HUES48 (cell line): Measurements from ENCODE around the gene DGKI.

Experiments
- H3K27ac ChIP-seq: one replicate; pipeline ENCODE4 v1.7.0; 2013; ENCODE audit warnings: low read depth, low read length, inconsistent platforms
- H3K27me3 ChIP-seq: 2 replicates; pipeline ENCODE4 v1.6.1; 2013; ENCODE audit warnings: mild to moderate bottlenecking, low read length; ENCODE audit not compliant: control insufficient read depth, insufficient read depth
- H3K36me3 ChIP-seq: 2 replicates; pipeline ENCODE4 v1.6.1; 2013; ENCODE audit warnings: low read length; ENCODE audit not compliant: control insufficient read depth, insufficient read depth
- H3K4me1 ChIP-seq: 2 replicates; pipeline ENCODE4 v1.6.1; 2013; ENCODE audit warnings: mild to moderate bottlenecking, low read length; ENCODE audit not compliant: control insufficient read depth, insufficient read depth
- H3K4me3 ChIP-seq: 2 replicates; pipeline ENCODE4 v1.5.1; 2013; ENCODE audit warnings: mild to moderate bottlenecking, low read depth, low read length
- H3K9ac ChIP-seq: 2 replicates; pipeline ENCODE4 v1.6.1; 2013; ENCODE audit warnings: mild to moderate bottlenecking, low read depth, low read length, moderate library complexity
- H3K9me3 ChIP-seq: 2 replicates; pipeline ENCODE4 v1.6.1; 2013; ENCODE audit warnings: low read length; ENCODE audit not compliant: control insufficient read depth, insufficient read depth

DGKI gene

GRCh38 chr7:137882261-137882668 lies 35.5 kb upstream of the DGKI start:
- H3K9ac ChIP-seq: no peak overlapping the region
- peaks cover 48% of the 10 kb centered on the region for H3K36me3 ChIP-seq
- peaks cover 55% of the 10 kb centered on the region for H3K4me1 ChIP-seq
- no peaks in the 10 kb centered on the region for H3K27me3 ChIP-seq
- H3K9me3 ChIP-seq: 0 out of 2 replicates have a peak, but pooled peaks cover 5% of the 10 kb centered on the region
- H3K27ac ChIP-seq: peak overlapping the region; percentile 36
- no peak overlapping the region for H3K4me3 ChIP-seq

GRCh38 chr7:137881607-137882260 lies 35.0 kb upstream of the DGKI start:
- H3K4me1 ChIP-seq: peaks cover 55% of the 10 kb centered on the region
- 0 out of 2 replicates have a peak, but pooled peaks cover 5% of the 10 kb centered on the region for H3K9me3 ChIP-seq
- H3K27ac ChIP-seq: peak overlapping the region; percentile 36
- H3K27me3 ChIP-seq: no peaks in the 10 kb centered on the region
- H3K36me3 ChIP-seq: peaks cover 50% of the 10 kb centered on the region
- H3K9ac ChIP-seq: no peak overlapping the region
- no peak overlapping the region for H3K4me3 ChIP-seq

- Histone ChIP-seq H3K9me3 (0 out of 2 replicates have a peak, but pooled peaks cover 5% of the 10 kb centered on the region), H3K36me3 (peaks cover 62% of the 10 kb centered on the region), H3K27me3 (no peaks in the 10 kb centered on the region), H3K9ac (no peak overlapping the region), H3K27ac (peak overlapping the region; percentile 95), H3K4me3 (no peak overlapping the region), H3K4me1 (peaks cover 48% of the 10 kb centered on the region)
These were observed 33.7 kb upstream of the DGKI start for GRCh38 chr7:137880432-137880831.

GRCh38 chr7:137879357-137880158 lies 32.8 kb upstream of the DGKI start:
- peaks cover 59% of the 10 kb centered on the region for H3K36me3 ChIP-seq
- 0 out of 2 replicates have a peak, but pooled peaks cover 5% of the 10 kb centered on the region for H3K9me3 ChIP-seq
- peaks cover 53% of the 10 kb centered on the region for H3K4me1 ChIP-seq
- H3K4me3 ChIP-seq: no peak overlapping the region
- H3K9ac ChIP-seq: peak overlapping the region; percentile 10; the same call in 1 of the 2 replicates
- no peaks in the 10 kb centered on the region for H3K27me3 ChIP-seq
- peak overlapping the region; percentile 95 for H3K27ac ChIP-seq

- Histone ChIP-seq H3K4me1 (peaks cover 59% of the 10 kb centered on the region), H3K36me3 (peaks cover 63% of the 10 kb centered on the region), H3K9ac (peak overlapping the region; percentile 10; the same call in 1 of the 2 replicates), H3K9me3 (0 out of 2 replicates have a peak, but pooled peaks cover 5% of the 10 kb centered on the region), H3K27me3 (no peaks in the 10 kb centered on the region), H3K4me3 (no peak overlapping the region), H3K27ac (peak overlapping the region; percentile 95)
These were observed 31.7 kb upstream of the DGKI start for GRCh38 chr7:137878333-137878961.

GRCh38 chr7:137877027-137877675 lies 30.4 kb upstream of the DGKI start:
- Histone ChIP-seq H3K36me3 (peaks cover 57% of the 10 kb centered on the region), H3K9me3 (0 out of 2 replicates have a peak, but pooled peaks cover 3% of the 10 kb centered on the region), H3K9ac (no peak overlapping the region), H3K27me3 (no peaks in the 10 kb centered on the region), H3K4me3 (no peak overlapping the region), H3K4me1 (peaks cover 58% of the 10 kb centered on the region), H3K27ac (peak overlapping the region; percentile 95)

- Histone ChIP-seq H3K36me3 (peaks cover 47% of the 10 kb centered on the region), H3K4me1 (peaks cover 53% of the 10 kb centered on the region), H3K9ac (no peak overlapping the region), H3K4me3 (no peak overlapping the region), H3K9me3 (no peaks in the 10 kb centered on the region), H3K27me3 (no peaks in the 10 kb centered on the region), H3K27ac (no peak overlapping the region)
These were observed 29.0 kb upstream of the DGKI start for GRCh38 chr7:137875746-137876145.

GRCh38 chr7:137873979-137874777 lies 27.4 kb upstream of the DGKI start:
- Histone ChIP-seq H3K9me3 (no peaks in the 10 kb centered on the region), H3K9ac (no peak overlapping the region), H3K4me1 (peaks cover 39% of the 10 kb centered on the region), H3K27ac (no peak overlapping the region), H3K27me3 (no peaks in the 10 kb centered on the region), H3K36me3 (peaks cover 47% of the 10 kb centered on the region), H3K4me3 (no peak overlapping the region)

GRCh38 chr7:137873524-137873923 lies 26.8 kb upstream of the DGKI start:
- H3K4me3 ChIP-seq: no peak overlapping the region
- H3K36me3 ChIP-seq: peaks cover 47% of the 10 kb centered on the region
- no peaks in the 10 kb centered on the region for H3K9me3 ChIP-seq
- H3K27ac ChIP-seq: no peak overlapping the region
- H3K4me1 ChIP-seq: peaks cover 33% of the 10 kb centered on the region
- no peak overlapping the region for H3K9ac ChIP-seq
- H3K27me3 ChIP-seq: no peaks in the 10 kb centered on the region
